Pancreas (tissue), 10 donors: ENCODE data around the gene DLAT. TPM values are rescaled to one million over a fixed set of nuclear protein-coding genes. Genes with fewer than 3 reads are reported as not detected.

ENCODE experiments used
- ATAC-seq, 4 donors: fragments of 200-7000 bp; cut with Tn5 transposase; one replicate each; pipeline versions ENCODE4 v1.8.0 to v1.9.1; 2020; ENCODE audit warnings: mild to moderate bottlenecking in 4 of 4, moderate library complexity in 4 of 4
- DNase-seq, 6 donors: peaks; one replicate each; pipeline ENCODE4 v3.0.0-alpha.2; 2020
- FAIRE-seq: peaks from 2 replicates; lab custom pipeline; 2012; peaks lifted over from hg19 to GRCh38; lab: Jason Lieb, UNC
- H3K27ac ChIP-seq, 4 donors: fragments of 200-600 bp; sonication (generic); 1 replicate in 3 of 4; 2 replicates in 1 of 4; pipeline versions ENCODE4 v1.5.0 to v1.8.0; 2020
- H3K27me3 ChIP-seq, 4 donors: fragments of 200-600 bp; one replicate each; pipeline ENCODE4 v1.8.0; 2021
- H3K36me3 ChIP-seq, 3 donors: fragments of 200-600 bp; sonication (generic) in 1 of 3; one replicate each; pipeline versions ENCODE4 v1.5.0 to v1.8.0; 2020 to 2021
- H3K4me1 ChIP-seq, 3 donors: fragments of 200-600 bp; one replicate each; pipeline ENCODE4 v1.8.0; 2021
- H3K4me3 ChIP-seq, 4 donors: fragments of 200-600 bp; sonication (generic) in 2 of 4; one replicate each; pipeline versions ENCODE4 v1.5.0 to v1.8.0; 2020 to 2021
- H3K9me3 ChIP-seq, 4 donors: fragments of 200-600 bp; one replicate each; pipeline ENCODE4 v1.8.0; 2021
- WGBS, 2 donors: extraction: QIAGEN DNeasy Blood & Tissue Kit; methylation state at CpG; one replicate each; pipeline ENCODE4 v1.1.7; 2013; 5-methylcytosine and 5-hydroxymethylcytosine counted together
- intact Hi-C, 3 donors: fragments of 100-400 bp; cut with DNase I; formaldehyde crosslinking; loops; one replicate each; pipeline versions ENCODE4 v1.11.1 to v1.14.2; 2022
- polyA plus RNA-seq, 2 donors: library from polyadenylated mRNA; stranded (reverse); fragments of 200-250 nt; gene quantifications; one replicate each; pipeline ENCODE4 v1.2.3, GENCODE V29; 2013
- total RNA-seq, 6 donors: library from RNA; stranded (reverse); fragmentation: NEBNext Ultra II Directional in 4 of 6; extraction: Animal tissue kit (Norgen Biotek cat#: 25700) in 4 of 6; gene quantifications; one replicate each; pipeline versions ENCODE4 v1.2.1 to v1.2.4, GENCODE V29; 2021 to 2023
- TF ChIP-seq, protein P1 (sequence below), 4 donors: fragments of 200-600 bp; sonication (generic) in 3 of 4; IDR thresholded peaks; one replicate each; pipeline versions ENCODE4 v1.5.0 to v1.8.0; 2021; ENCODE audit warnings: antibody characterized with exemption in 4 of 4
- donor health status: healthy with polysubstance abuse.
- donor health status: DM: no; HTN: no; CAD: no; lungs with moderate emphysema.
- donor health status: DM: no; HTN: no; CAD: no.
- donor health status: control.
- donor health status: control.
- donor health status: Bipolar disorder and iron deficiency.
- donor health status: DM: yes; HTN: yes; CAD: no.
- donor health status: DM: no; HTN: no; CAD: no.
- donor health status: DM: no; HTN: no; CAD: no.
- donor health status: DM: yes; HTN: yes; CAD: no.

Gene DLAT
- total and polyA plus RNA-seq, 8 donors = 4.2 to 13.9 (median 7.9) TPM

DNA sequence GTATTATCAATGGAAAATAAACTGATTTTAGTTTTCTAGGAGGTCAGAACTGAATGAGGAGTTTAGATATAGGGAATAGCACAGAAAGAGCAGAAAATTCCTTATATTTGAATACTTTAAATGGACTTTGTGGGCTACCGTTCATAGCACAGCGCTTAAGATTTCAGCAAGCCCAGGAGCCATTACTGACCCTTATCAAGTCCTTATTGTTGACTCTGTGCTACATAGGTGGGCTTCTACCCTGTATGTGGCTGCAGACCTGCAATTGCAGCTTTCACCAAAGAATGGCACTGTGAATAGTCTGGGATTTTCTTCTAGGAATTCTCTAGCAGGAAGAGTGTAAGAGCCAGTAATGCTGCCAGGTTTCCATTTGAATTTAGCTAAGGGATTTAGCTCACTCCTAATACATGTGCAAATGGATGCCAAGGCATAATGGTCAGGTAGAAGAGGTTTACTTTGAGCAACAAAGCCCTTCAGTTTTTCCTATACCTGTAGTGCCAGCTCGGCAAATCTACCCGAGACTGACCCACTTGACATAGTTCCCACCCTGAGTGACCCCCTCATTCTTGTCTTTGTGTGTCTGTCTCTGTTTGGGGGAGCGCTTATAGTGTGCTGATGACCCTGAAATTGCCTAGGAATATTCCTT, 42.5 kb upstream of the DLAT start:
- TF ChIP-seq, protein P1, sequence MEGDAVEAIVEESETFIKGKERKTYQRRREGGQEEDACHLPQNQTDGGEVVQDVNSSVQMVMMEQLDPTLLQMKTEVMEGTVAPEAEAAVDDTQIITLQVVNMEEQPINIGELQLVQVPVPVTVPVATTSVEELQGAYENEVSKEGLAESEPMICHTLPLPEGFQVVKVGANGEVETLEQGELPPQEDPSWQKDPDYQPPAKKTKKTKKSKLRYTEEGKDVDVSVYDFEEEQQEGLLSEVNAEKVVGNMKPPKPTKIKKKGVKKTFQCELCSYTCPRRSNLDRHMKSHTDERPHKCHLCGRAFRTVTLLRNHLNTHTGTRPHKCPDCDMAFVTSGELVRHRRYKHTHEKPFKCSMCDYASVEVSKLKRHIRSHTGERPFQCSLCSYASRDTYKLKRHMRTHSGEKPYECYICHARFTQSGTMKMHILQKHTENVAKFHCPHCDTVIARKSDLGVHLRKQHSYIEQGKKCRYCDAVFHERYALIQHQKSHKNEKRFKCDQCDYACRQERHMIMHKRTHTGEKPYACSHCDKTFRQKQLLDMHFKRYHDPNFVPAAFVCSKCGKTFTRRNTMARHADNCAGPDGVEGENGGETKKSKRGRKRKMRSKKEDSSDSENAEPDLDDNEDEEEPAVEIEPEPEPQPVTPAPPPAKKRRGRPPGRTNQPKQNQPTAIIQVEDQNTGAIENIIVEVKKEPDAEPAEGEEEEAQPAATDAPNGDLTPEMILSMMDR (IDR thresholded peaks at IDR 0.05) = no peak
- WGBS, 2 donors = 13 to 16% methylated on average over 5 of the region's 5 CpGs
- intact Hi-C loops = loop anchor here in 2 of 3 donors (5.0 to 10.0 kb wide), 3 partner anchors 48 to 108 kb away; partner anchors contain the start of genes ALG9 (in 1 of the 2), CFAP68 (in 1 of the 2), DIXDC1 (in 1 of the 2) and FDXACB1 (in 1 of the 2)

DNA sequence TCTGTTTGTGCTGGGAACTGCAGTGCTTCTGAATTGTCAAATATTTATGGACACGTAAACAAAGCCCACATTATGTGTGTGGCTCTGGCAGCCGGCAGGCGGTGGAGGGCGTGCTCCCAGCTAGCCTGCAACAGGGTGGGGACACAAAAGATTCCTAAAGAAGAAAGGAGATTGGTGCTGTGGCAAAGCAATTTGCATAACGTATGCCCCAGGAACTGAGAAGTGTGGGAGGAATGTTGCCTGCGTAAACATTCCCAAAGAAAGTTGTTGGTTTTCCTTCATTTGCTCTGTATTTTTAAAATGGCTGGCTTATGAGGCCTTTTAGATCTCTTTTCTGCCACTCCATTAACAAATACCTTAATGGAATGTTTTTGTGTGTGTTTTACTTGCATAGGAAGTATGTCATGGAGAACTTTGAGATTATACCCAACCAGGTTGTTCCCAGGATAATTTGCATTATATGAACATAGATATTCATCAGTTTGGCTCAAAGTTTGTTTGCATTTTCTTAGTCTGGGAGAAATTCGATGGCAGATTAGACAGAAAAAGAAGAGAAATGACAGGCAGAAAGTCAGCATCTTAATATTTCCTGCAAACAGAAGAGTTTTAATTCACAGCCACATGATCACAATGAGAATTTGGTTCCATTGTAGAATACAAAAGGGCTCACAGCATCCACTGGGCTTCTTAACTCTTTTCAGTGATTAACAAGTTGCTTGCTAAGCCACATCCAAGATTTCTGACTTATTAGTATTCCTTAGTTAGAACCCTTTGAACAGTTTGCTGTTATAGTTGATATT, 41.8 kb upstream of the DLAT start:
- DNase-seq (peak; percentile 75 to 86 (median 78)), FAIRE-seq (no peak), ATAC-seq (peak; percentile 88 to 92 (median 91))
- Histone ChIP-seq H3K27me3 (no peaks in the 10 kb centered on the region), H3K9me3 (no peaks in the 10 kb centered on the region), H3K4me3 (peak overlapping the region; percentile 31 to 53 (median 38)), H3K27ac (peak overlapping the region; percentile 63 to 95 (median 88)), H3K36me3 (peaks cover 0 to 8% (median 0%) of the 10 kb centered on the region in 3 donors), H3K4me1 (peaks cover 9 to 22% (median 13%) of the 10 kb centered on the region in 3 donors)
- 10 to 12% methylated on average over 7 of the region's 7 CpGs for WGBS, 2 donors
- intact Hi-C loops = loop anchor here in 2 of 3 donors (5.0 to 10.0 kb wide), 3 partner anchors 49 to 109 kb away; partner anchors contain the start of genes ALG9 (in 1 of the 2), CFAP68 (in 1 of the 2), DIXDC1 (in 1 of the 2) and FDXACB1 (in 1 of the 2)
- TF ChIP-seq, protein P1 (IDR thresholded peaks at IDR 0.05) = peak in 2 of 4 donors; percentile 9 to 14

More for the DNA sequence above, 42.5 kb upstream of the DLAT start:
- Histone ChIP-seq H3K36me3 (peaks cover 0 to 8% (median 0%) of the 10 kb centered on the region in 3 donors), H3K27me3 (no peaks in the 10 kb centered on the region), H3K27ac (peak overlapping the region; percentile 63 to 95 (median 88)), H3K9me3 (no peaks in the 10 kb centered on the region), H3K4me3 (peak overlapping the region; percentile 31 to 53 (median 38)), H3K4me1 (peaks cover 12 to 22% (median 13%) of the 10 kb centered on the region in 3 donors)
- no peak for FAIRE-seq
- DNase-seq = peak in 1 of 6 donors; percentile 25
- peak; percentile 52 to 61 (median 54) for ATAC-seq

DNA sequence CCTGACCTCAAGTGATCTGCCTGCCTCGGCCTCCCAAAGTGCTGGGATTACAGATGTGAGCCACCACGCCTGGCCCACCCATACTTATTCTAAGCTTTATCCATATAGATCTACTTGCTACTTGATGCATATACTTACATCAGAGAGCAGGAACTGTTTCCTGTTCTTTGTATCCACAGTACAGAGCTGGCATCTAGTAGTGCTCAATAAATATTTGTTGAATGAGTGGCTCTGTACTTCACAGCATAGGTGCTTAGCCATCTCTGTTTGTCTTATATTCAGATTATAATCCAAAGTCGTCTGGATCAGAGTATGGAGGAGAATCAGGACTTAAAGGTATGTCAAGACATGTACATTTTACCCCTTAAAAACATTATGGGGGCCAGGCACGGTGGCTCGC, 38.6 kb upstream of the DLAT start:
- no peaks in the 10 kb centered on the region for H3K27me3 ChIP-seq
- no peak for ATAC-seq
- WGBS, 2 donors = 82 to 83% methylated on average over 5 of the region's 5 CpGs
- peaks cover 9 to 22% (median 13%) of the 10 kb centered on the region in 3 donors for H3K4me1 ChIP-seq
- DNase-seq = no peak
- peaks cover 0 to 11% (median 5%) of the 10 kb centered on the region in 3 donors for H3K36me3 ChIP-seq
- no peak overlapping the region for H3K4me3 ChIP-seq
- TF ChIP-seq, protein P1 (IDR thresholded peaks at IDR 0.05) = no peak
- intact Hi-C loops = loop anchor here in 1 of 3 donors (10.0 kb wide), 2 partner anchors 52 to 112 kb away; partner anchors contain the start of genes ALG9, CFAP68, DIXDC1 and FDXACB1
- H3K27ac ChIP-seq = no peak overlapping the region
- H3K9me3 ChIP-seq = no peaks in the 10 kb centered on the region
- FAIRE-seq = no peak

DNA sequence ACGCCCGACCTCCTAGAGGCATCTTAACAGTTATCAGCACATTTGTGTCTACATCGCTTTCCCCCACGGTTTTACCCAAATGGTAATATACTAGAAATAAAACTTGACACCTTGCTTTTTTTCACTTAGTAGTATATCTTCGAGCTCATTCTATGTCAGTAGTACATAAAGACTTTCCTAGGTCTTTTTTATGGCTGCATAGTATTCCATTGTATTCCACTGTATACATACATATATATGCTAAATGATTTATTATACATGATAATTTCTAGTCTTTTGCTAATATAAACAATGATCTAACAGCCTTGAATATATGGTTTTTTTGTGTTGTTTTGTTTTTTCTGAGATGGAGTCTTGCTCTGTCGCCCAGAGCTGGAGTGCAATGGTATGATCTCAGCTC, 34.8 kb upstream of the DLAT start:
- peaks cover 0 to 5% (median 1%) of the 10 kb centered on the region in 3 donors for H3K4me1 ChIP-seq
- H3K9me3 ChIP-seq = no peaks in the 10 kb centered on the region
- H3K4me3 ChIP-seq = no peak overlapping the region
- H3K27me3 ChIP-seq = no peaks in the 10 kb centered on the region
- DNase-seq = no peak
- no peak for ATAC-seq
- no peak for FAIRE-seq
- H3K36me3 ChIP-seq = peaks cover 0 to 38% (median 25%) of the 10 kb centered on the region in 3 donors
- WGBS, 2 donors = 97 to 98% methylated on average over 6 of the region's 6 CpGs
- intact Hi-C loops = no loop called here
- no peak overlapping the region for H3K27ac ChIP-seq
- TF ChIP-seq, protein P1 (IDR thresholded peaks at IDR 0.05) = no peak
